NCI-H69 (cell line): ENCODE measurements around the gene PMEL.
"Not testable (repeated sequence)": the region's sequence is repeated elsewhere in the genome, so short reads cannot be mapped to it uniquely, and the experiment has no call there.

Source experiments
- DNase-seq: peaks from one replicate; lab custom pipeline; 2025; lab: John Stamatoyannopoulos, UW

Gene PMEL

DNA sequence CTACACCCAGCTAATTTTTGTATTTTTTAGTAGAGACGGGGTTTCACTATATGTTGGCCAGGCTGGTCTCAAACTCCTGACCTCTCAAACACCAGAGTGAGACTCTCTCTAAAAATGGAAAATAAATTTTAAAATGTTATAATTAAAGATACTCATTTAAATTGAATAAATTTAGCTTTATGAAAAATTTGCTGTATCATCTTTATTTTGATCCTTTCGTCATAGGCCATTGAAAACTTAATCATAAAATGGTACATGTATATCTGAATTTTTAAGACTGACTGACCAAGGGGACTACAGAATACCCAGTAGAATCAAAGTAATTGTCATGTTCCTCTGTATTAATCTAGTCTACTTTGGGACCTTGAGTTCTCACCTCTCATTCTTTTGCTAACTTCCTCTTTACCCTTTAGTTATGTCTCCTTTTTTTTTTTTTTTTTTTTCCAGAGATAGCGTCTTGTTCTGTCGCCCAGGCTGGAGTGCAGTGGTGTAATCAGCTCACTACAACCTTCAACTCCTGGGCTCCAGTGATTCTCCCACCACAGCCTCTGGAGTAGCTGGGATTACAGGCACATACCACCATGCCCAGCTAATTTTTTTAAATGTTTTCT, 17.5 kb upstream of the PMEL start:
- DNase-seq, result no peak

DNA sequence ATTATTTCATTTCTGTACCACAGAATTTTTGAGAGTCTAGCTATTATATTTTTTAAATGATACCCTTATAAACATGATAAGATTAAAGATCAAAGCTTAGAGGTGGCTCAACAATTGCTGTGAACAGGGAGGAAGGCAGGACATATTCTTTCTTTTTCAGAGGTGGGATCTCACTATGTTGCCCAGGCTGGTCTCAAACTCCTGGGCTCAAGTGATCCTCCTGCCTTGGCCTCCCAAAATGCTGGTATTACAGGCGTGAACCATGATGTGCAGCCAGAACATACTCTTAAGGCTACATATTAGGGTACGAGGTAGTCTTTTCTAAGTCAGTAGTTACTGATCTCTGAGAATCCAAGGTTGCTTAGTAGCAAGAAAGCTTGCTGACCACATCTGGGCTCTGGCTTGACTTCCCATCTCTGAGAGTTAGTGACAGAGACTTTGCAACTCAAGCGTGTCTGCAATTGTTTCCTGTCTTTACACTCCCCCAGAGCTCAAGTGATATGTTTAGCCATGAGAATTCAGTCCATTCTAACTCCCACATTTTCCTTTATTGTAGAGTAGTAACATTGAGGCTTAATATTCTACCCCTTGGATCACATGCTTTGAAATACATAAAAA, 16.6 kb upstream of the PMEL start:
- no peak for DNase-seq

DNA sequence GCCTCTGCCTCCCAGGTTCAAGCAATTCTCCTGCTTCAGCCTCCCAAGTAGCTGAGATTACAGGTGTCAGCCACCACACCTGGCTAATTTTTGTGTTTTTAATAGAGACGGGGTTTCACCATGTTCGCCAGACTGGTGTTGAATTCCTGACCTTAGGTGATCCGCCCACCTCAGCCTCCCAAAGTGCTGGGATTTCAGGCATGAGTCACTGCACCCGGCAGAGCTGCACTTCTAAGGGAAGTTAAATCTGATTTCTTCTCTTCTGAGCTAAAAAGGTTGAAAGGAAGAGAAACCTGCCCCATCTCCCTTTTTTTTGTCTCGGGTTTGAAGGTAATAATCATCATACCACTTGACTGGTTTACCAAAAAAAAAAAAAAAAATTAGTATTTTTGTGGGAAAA, 16.0 kb upstream of the PMEL start:
- DNase-seq, result not testable (repeated sequence)

DNA sequence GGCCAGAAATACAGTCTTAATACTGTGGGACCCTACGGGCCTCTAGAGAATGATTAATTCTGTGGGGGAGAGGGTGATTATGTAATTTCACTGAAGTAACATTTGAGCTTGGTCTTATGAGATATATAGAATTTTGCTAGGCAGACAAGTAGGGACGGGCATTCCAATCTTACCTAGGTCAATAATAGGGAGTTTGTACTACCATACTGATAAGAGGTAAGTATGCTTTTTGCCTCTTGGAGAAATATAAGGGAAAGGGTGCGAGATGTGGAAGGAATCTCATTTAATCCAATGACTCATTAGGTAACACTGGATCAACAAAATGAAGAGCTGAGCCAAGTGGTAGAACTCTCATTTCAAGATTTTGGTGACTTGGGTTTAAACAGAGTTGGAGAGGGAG, 13.2 kb upstream of the PMEL start:
- no peak for DNase-seq

DNA sequence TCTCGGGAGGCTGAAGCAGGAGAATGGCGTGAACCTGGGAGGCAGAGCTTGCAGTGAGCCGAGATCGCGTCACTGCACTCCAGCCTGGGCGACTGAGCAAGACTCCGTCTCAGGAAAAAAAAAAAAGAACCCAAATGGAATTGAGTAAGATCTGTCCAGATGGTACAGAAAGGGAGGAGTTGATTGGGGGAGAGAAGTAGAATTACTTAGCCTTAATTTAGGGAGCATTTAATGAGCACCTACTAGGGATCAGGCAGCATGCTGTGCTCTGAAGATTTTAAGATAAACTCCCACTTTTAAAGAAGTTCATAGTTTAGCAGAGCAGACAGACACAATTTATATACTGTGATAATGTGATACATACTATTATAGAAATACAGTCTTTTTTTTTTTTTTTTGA, 12.6 kb upstream of the PMEL start:
- no peak for DNase-seq

DNA sequence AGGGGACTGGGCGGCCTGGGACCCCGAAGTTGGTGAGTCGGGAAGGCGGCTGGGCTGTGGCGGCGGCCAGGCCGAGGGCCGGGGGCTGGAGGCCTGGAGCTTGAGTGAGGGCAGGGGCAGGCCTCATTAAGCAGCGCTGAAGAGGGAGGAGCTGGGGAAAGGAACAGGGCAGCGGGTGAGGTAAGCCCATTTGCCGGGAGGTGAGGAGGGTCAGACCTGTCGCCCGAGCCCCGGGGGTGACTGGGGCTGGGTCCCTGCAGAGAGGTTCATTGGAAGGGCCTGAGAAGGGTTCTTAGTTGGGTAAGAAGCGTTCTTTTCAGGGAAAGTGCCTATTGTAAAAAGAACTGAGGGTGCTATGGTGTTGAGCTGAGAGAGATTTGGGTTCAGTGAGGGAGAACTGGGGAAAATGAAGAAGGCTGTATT, 8.5 kb upstream of the PMEL start:
- DNase-seq, result peak; percentile 67

DNA sequence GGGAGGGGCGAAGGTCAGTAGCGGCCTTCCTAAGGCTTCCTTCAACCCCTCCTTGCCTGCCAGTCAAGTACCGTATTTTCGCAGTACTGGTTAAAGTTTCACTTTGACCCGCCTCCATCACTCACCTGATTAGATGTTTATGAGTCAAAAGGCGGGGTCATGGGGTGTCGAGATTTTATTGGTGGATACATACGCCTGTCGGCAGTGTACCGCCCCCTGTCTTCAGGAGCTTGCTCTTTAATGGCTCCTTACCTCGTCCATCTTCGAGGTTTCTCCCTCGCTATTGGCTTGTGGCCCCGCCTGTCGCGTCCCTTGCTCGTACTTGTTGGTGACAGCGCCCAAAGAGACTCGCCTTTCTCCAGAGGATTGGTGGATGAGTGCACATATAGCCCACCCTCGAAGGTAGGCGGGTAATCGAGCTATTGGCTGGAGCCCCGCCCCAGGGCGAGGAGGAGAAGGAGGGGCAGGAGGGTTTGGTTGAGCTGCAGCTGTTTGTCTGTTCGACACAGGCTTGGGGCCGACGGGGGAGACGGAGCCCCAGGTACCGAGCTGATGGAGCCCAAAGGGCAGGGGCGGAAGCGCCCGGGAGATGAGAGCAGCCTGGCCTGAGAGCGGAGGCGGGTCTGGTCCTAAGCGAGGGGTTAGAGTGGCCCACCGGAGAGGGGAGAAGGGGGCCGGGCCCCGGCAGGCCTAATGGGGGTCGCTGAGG, 7.9 kb upstream of the PMEL start, which contains the start of gene RAB5B:
Gene RAB5B, plus strand, starts transcription at position 480 of the 709 bp plus-strand sequence. CDS start 12,883 bp downstream, outside the sequence.
- DNase-seq, result peak; percentile 100

DNA sequence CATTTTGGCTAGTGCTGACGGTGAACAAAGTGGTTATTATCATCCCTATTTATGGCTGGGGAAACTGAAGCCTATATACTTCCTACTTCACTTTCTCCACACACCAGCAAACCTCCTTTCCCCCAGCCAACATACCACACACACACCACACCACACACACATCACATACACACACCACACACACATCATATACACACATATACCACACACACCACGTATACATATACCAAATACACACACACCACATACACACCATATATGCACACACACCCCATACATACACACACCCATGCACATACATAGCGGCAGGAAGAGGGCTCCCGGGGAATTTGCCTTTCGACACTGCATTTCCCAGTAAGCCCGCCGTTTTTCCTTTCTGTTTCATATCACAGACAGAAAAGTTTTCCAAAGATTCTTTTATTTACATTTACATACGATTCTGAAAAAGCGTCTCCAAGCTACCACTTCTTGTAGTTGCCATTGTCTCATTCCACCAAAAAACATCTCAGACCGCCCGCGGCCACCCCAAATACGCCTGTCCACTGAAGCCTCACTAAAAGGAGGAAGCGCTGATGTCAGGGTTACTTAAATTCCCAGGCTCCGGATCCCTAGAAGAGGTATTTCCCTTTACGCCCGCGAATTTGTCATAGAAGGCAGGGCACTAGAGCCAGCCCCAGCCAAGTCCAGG, 7.2 kb upstream of the PMEL start:
- DNase-seq, result peak; percentile 57

DNA sequence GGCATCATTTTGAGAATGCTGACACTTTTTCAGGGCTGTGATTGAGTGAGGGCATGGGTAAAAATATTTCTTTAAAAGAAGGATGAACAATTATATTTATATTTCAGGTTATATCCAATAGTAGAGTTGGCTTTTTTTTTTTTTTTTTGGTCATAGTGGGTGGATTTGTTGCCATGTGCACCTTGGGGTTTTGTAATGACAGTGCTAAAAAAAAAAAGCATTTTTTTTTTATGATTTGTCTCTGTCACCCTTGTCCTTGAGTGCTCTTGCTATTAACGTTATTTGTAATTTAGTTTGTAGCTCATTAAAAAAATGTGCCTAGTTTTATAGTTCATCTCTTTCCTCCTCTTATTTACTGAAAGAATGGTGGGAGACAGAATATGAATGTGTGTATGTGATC, 6.6 kb upstream of the PMEL start:
- no peak for DNase-seq

DNA sequence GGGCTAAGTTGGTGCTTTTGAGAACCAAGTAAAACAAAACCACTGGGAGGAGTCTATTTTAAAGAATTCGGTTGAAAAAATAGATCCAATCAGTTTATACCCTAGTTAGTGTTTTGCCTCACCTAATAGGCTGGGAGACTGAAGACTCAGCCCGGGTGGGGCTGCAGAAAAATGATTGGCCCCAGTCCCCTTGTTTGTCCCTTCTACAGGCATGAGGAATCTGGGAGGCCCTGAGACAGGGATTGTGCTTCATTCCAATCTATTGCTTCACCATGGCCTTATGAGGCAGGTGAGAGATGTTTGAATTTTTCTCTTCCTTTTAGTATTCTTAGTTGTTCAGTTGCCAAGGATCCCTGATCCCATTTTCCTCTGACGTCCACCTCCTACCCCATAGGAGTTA, 6.2 kb upstream of the PMEL start:
- no peak for DNase-seq

DNA sequence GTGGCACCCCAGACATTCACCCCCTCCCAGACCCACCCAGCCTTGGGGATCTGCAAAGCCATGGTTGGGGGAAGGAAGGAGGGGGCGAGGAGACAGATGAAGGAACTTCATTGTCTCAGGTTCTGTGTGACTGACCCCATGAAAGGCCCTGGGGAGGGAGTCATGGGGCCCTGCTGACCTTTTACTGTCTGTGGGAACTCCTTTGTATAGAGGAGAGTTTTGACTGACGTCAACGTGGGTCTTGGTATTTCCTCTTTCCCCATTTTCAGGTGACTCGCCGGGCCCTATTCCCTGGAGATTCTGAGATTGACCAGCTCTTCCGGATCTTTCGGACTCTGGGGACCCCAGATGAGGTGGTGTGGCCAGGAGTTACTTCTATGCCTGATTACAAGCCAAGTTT, 4.9 kb upstream of the PMEL start:
- no peak for DNase-seq

DNA sequence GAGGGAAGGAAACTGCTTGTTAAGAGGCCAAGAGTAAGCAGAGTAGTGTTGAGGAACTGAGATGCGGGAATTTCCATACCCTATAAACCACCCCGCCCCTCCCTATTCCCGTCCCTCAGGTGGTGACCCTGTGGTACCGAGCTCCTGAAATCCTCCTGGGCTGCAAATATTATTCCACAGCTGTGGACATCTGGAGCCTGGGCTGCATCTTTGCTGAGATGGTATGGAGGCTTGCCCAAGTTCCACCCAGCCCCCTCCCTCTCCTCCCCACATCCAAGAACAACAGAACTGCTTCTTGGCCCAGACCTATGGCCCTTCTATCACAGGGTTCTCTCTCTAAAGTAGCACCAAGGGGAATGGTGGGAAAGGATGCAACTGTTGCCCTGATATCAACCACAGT, 3.5 kb upstream of the PMEL start:
- no peak for DNase-seq

DNA sequence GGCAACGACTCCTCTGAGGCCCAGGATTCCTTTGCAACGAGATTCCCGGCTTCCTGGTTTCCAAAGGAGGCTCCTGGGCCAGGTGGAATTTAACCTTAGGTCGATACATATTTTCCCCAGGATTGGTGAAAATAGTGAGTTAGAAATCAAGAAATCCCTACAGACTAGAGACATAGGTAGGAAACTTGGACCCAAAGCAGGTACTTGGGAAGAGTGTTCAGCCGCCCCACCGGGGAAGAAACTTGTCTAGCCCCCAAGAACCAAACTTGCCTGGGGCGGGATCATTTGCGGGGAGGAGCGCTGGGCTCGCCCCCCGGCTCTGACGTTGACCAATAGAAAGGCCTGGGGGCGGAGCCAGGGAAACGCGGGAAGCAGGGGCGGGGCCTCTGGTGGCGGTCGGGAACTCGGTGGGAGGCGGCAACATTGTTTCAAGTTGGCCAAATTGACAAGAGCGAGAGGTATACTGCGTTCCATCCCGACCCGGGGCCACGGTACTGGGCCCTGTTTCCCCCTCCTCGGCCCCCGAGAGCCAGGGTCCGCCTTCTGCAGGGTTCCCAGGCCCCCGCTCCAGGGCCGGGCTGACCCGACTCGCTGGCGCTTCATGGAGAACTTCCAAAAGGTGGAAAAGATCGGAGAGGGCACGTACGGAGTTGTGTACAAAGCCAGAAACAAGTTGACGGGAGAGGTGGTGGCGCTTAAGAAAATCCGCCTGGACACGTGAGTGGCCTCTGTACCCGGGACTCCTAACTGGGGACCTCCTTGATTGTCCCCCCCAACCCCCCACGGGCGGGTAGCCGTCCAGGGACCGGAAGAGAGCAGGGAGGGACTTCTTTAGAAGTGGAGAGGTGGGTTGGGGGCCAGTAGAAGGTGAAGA, 803 bp upstream of the PMEL start, which contains the start of gene CDK2:
Gene CDK2, plus strand, starts transcription at position 423 of the 874 bp plus-strand sequence. Its CDS starts 179 bp downstream, at position 602.
- DNase-seq, result peak; percentile 94

DNA sequence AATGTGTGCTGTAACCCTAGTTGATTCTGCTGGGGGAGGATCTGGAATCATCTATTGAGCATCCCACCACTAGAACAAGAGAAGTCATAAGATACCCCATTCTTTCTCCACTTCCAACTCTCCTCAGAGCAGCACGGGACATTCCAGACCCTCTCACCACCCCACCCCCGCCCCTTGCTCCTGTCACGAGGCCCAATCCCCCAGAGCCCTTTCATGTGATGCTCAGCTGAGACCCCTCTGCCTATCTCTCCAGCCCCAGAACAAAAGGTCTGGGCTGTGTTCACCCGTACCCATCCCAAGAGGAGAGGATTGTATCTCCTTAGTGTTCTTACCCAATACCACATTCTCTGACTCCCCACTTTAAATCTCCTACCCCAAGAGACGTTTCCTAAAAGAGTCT, 602 bp downstream of the PMEL start:
- DNase-seq, result no peak

DNA sequence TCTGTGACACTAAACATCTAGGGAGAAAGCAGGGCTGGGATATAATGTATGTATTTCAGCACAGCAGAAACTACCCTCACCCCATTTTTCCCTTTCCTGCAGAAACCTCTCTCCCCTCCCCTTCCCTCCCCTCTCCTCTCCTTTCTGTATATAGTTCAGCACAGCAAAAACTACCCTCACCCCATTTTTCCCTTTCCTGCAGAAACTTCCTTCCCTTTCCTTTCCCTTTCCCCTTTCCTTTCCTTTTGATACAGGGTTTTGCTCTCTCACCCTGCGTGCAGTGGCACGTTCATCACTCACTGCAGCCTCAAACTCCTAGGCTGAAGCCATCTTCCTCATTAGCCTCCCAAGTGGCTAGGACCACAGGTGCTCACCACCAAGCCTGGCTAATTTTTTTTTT, 2.1 kb downstream of the PMEL start:
- no peak for DNase-seq

DNA sequence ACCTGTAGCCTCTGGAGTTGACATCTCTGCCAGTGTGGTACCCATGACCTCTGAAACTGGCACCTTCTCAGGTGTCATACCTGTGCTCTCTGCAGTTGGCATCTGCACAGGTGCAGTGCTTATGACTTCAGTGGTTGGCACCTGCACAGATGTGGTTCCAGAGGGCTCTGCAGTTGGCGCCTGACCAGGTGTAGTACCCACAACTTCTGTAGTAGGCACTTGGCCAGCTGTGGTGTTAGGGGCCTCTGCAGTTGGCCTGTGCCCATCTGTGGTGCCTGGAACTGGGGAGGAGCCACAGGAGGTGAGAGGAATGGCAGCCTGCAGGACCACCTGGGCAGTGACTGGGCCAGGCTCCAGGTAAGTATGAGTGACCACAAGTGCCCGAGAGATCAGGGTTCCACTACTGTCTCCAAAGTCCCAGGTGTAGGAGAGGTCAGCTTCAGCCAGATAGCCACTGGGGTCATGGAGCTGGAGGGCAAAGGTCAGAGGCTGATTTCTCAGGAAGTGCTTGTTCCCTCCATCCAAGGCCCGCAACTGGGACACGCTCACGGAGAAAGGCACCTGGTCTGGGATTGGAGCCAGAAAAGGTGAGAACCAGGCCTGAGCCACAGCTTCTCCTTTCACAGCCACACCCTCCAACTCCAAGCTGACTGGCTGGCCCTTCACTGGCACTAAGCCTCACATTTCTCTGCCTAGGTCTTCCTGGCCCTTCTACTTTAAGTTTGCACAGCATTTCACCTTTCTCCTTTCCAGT, 8.6 kb downstream of the PMEL start:
- DNase-seq, result peak; percentile 16

DNA sequence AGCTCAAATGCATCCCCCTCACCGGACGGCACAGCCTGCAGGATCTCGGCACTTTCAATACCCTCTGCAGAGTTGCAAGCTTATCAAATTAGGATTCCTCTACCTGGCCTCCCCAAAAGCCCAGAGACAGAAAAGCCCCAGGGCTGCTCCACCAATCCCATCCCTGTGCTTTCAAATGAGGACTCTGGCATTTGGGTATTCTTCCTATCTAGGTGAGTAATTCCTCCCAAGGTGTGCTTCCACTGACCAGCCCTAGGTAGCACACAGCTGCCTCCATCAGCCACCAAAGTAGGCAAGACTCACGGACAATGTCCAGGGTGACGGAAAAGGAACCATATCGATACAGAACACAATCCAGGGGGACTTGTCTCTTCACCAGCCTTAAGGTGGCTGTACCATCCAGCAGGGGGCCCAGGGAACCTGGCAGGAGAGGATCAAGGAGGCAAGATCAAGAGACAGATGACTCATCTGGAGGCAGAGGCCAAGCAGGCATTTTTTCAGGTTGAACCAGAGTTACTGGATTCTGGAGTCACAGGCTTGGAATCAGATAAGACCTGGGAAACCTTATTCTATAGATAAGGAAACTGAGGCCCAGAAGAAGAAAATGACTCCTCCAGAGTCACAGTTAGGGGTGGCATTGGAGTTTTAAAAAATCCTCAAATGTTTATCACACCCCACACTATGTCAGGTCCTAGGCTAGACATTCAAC, 9.9 kb downstream of the PMEL start:
- DNase-seq, result peak; percentile 8

DNA sequence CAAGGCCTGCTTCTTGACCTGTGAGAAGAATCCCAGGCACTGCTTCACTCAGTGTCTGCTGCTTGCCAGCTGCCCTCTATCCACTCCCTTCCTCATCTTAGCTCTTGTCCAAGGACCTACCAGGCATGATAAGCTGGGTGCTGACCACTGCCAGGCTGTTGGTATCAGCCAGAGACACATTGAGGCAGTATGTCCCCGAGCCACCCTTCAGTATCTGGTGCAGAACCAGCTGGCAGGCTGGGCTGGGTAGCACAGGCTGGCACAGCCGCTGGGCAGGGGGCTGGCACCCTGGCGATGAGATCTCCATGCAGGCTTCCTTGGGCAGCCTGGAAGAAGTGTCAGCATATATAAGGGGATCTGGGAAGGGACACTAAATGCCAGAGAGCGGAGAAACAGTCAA, 10.5 kb downstream of the PMEL start:
- DNase-seq, result no peak

DNA sequence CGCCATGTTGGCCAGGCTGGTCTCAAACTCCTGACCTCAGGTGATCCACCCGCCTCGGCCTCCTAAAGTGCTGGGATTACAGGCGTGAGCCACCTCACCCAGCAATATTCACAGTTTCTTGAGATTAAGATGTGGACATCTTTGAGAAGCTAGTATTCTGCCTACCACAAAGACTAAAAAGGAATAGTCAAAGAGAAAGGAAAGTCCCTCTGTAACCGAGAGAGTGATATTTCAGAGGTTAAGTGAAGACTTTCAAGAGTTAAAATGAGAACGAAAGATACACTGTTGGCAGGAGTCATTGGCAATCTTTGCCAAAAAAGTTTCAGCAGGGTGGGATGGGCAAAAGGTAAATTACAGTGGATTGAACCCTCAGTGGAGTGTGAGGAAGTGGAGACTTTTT, 19.3 kb downstream of the PMEL start:
- DNase-seq, result no peak

DNA sequence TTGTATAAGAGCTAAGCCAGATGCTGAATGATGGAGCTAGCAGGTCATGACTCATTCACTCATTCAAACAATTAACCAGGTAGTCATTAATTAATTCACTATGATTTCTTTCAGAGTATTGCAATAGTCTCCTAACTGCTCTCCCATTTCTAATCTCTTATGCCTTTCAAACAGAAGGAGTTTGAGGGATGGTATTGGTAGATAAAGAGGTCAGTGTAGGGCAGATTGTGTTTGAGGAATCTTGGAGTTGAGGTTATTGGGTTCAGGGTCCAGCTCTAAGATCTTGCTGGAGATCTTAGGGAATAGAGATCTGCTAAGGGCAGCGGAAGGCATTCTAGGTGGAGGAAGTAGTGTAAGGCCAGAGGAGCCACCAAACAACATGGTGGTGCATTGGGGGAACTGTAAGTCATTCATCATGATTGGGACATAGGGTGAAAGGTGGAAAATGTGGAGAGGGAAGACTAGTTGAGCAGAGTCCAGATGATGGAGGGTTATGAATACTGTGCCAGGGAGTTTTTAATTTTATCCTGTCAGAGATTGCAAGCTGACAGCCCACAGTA, 23.2 kb downstream of the PMEL start:
- no peak for DNase-seq
